NCI-H526 treated with DMSO at 0.1 percent for 48 hours (cell line): ENCODE measurements around the gene CCR2.
"Not testable (repeated sequence)": the region's sequence is repeated elsewhere in the genome, so short reads cannot be mapped to it uniquely, and the experiment has no call there.

Source experiments
- DNase-seq: peaks from one replicate; lab custom pipeline; 2025; lab: John Stamatoyannopoulos, UW

The CCR2 gene

GRCh38 chr3:46380471-46381221 lies 26.7 kb downstream of the CCR2 start:
- no peak for DNase-seq

- no peak for DNase-seq
Observed at GRCh38 chr3:46381625-46382024, 27.7 kb downstream of the CCR2 start.

- no peak for DNase-seq
Observed at GRCh38 chr3:46383211-46383950, 29.5 kb downstream of the CCR2 start.

GRCh38 chr3:46383951-46384330 lies 30.0 kb downstream of the CCR2 start:
- no peak for DNase-seq

GRCh38 chr3:46386205-46386604 lies 32.3 kb downstream of the CCR2 start:
- no peak for DNase-seq

GRCh38 chr3:46388847-46389246 lies 34.9 kb downstream of the CCR2 start:
- DNase-seq, result not testable (repeated sequence)

GRCh38 chr3:46389306-46389705 lies 35.4 kb downstream of the CCR2 start:
- no peak for DNase-seq

- DNase-seq, result not testable (repeated sequence)
Observed at GRCh38 chr3:46391526-46391925, 37.6 kb downstream of the CCR2 start.

- DNase-seq, result no peak
Observed at GRCh38 chr3:46393011-46393410, 39.1 kb downstream of the CCR2 start.

- DNase-seq, result no peak
Observed at GRCh38 chr3:46393554-46394434, 39.9 kb downstream of the CCR2 start.

- DNase-seq, result no peak
Observed at GRCh38 chr3:46395210-46395661, 41.3 kb downstream of the CCR2 start.

- DNase-seq, result no peak
Observed at GRCh38 chr3:46395766-46396530, 42.0 kb downstream of the CCR2 start.

- no peak for DNase-seq
Observed at GRCh38 chr3:46397111-46397510, 43.2 kb downstream of the CCR2 start.

GRCh38 chr3:46398186-46398955 lies 44.5 kb downstream of the CCR2 start:
- no peak for DNase-seq

GRCh38 chr3:46399098-46399497 lies 45.2 kb downstream of the CCR2 start:
- DNase-seq, result no peak

- no peak for DNase-seq
Observed at GRCh38 chr3:46399557-46399956, 45.6 kb downstream of the CCR2 start.

- no peak for DNase-seq
Observed at GRCh38 chr3:46400000-46400734, 46.3 kb downstream of the CCR2 start.

GRCh38 chr3:46400846-46401245 lies 46.9 kb downstream of the CCR2 start:
- no peak for DNase-seq

- DNase-seq, result no peak
Observed at GRCh38 chr3:46401579-46401978, 47.7 kb downstream of the CCR2 start.

- not testable (repeated sequence) for DNase-seq
Observed at GRCh38 chr3:46402902-46403301, 49.0 kb downstream of the CCR2 start.
